ENCODE measurements around the gene KRT1.

The KRT1 gene

DNA sequence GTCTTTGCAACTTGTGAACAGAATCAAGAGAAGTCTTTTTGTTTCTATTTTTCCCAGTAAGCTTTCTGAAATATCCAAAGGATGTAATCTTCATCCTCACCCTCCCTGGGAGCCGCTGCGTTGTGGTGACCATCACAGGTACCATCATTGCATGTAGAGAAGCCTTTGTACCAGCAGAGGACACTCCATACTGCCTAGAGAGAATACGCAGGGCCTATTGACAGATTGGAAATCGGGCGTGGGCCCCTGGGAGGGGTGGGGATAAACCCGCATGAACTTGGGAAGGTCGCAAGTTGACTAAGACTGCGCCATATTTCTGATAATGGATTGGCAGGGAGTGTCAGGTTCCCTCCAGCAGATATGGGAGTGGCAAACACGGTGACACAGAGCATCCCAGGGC is 12.7 kb downstream of the KRT1 start:
- TF ChIP-seq CTCF (conservative IDR thresholded peaks at IDR 0.05; ENCODE audit: control insufficient read depth, insufficient read depth, low read depth, low read length), result peak; percentile 20
- no peak overlapping the region for H3K4me3 ChIP-seq (ENCODE audit: control insufficient read depth, low read depth, low read length)
- no peak for DNase-seq (ENCODE audit: low read depth)

- TF ChIP-seq CTCF (conservative IDR thresholded peaks at IDR 0.05; ENCODE audit: control insufficient read depth, insufficient read depth, low read depth, low read length), result no peak
- DNase-seq (ENCODE audit: low read depth), result no peak
These were observed 13.7 kb downstream of the KRT1 start for GRCh38 chr12:52666471-52666870.

DNA sequence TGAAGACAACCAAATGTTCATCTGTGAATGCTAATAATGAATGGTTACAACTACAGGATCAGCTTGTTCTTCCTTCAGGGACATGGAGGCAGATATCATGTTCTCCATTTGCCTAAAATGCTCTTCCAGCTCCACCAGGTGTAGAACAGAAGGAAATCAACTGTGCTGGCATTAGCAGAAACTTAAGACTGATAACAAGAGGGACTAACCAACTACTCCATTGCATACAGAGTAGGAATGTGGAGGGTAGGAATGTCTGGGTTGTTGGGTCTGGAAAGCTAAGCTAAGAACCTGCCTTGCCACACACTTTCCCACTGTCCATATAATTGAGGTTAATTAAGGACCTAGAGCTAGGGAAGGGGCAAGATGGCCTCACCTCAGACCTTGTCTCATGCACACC is 16.8 kb downstream of the KRT1 start:
- TF ChIP-seq CTCF (conservative IDR thresholded peaks at IDR 0.05; ENCODE audit: control insufficient read depth, insufficient read depth, low read depth, low read length), result no peak
- H3K4me3 ChIP-seq (ENCODE audit: control insufficient read depth, low read depth, low read length), result no peak overlapping the region
- DNase-seq (ENCODE audit: low read depth), result no peak

More at GRCh38 chr12:52666471-52666870, 13.7 kb downstream of the KRT1 start:
- H3K4me3 ChIP-seq (ENCODE audit: control insufficient read depth, low read depth, low read length), result no peak overlapping the region

DNA sequence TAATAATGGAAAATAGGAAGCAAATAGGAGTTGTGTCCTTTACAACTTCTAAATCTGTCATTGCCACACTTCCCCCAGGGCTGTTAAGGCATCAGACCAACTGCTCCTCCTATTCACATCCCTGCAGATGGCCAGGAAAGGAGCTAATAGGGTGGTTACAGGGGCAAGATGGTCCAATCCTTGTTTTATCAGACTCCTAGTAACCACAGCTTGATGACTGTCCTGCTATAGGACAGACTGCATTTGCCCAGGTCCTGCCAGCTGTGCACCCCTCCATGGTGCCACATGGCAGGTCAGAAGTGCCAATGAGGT is 17.3 kb downstream of the KRT1 start:
- no peak overlapping the region for H3K4me3 ChIP-seq (ENCODE audit: control insufficient read depth, low read depth, low read length)
- DNase-seq (ENCODE audit: low read depth), result no peak
- TF ChIP-seq CTCF (conservative IDR thresholded peaks at IDR 0.05; ENCODE audit: control insufficient read depth, insufficient read depth, low read depth, low read length), result no peak

DNA sequence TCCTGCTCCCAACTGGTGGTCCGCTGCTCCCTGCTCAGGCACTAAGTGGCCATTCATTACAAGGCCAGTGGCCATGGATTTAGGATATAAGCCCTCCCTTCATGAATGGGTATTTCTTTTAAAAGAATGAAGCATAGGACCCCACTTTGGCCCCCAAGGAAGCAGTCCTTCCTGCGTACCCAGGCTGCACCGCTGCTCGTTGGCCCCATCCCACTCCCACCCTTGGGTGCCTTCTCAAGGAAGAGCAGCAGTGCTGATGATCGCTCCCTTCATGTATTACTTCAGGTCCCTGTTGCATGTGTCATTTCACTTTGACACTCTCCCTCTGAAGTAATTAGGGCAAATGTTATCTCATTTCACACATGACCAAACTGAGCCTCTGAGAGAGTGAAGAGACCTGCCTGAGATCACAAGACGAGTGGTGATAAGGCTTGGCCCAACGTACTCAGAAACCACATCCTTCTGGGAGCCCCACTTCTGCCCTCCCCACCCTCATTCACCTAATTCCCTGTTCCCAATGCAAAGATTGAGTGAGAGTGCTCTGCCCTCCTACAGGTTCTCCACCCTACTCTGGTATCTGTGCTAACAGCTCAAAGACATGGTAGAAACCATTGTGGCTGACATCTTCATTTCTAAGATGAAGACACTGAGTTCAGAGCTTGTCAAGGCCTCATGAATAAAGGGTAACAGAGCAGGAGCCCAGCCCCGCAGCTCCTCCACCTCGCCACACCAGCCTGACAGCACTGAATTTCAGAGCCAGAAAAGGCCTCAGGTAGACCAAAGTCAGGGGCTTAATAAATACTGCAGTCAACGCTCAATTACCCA is 17.9 kb downstream of the KRT1 start:
- DNase-seq (ENCODE audit: low read depth), result no peak
- no peak overlapping the region for H3K4me3 ChIP-seq (ENCODE audit: control insufficient read depth, low read depth, low read length)
- no peak for TF ChIP-seq CTCF (conservative IDR thresholded peaks at IDR 0.05; ENCODE audit: control insufficient read depth, insufficient read depth, low read depth, low read length)

- no peak overlapping the region for H3K4me3 ChIP-seq (ENCODE audit: control insufficient read depth, low read depth, low read length)
- TF ChIP-seq CTCF (conservative IDR thresholded peaks at IDR 0.05; ENCODE audit: control insufficient read depth, insufficient read depth, low read depth, low read length), result no peak
These were observed 18.5 kb downstream of the KRT1 start for GRCh38 chr12:52661668-52662067.

More at GRCh38 chr12:52661668-52662067, 18.5 kb downstream of the KRT1 start:
- DNase-seq (ENCODE audit: low read depth), result no peak
